Ovary (tissue), 9 donors: ENCODE data around the gene TGM5. TPM values are rescaled to one million over a fixed set of nuclear protein-coding genes. Genes with fewer than 3 reads are reported as not detected.
A peak's percentile ranks its signal among the peaks of the same experiment; 100 is the strongest.

ENCODE experiments used
- DNase-seq, 5 donors: peaks; one replicate each; pipeline ENCODE4 v3.0.0-alpha.2; 2019 to 2020
- H3K27ac ChIP-seq, 2 donors: fragments of 200-600 bp; one replicate each; pipeline versions ENCODE4 v1.5.1 to v1.8.0; 2019 to 2022
- H3K27me3 ChIP-seq: fragments of 200-600 bp; one replicate; pipeline ENCODE4 v1.8.0; 2022
- H3K36me3 ChIP-seq: fragments of 200-600 bp; sonication (generic); one replicate; pipeline ENCODE4 v1.5.1; 2019
- H3K4me1 ChIP-seq: one replicate; pipeline ENCODE4 v1.8.1; 2013; ENCODE audit warnings: mild to moderate bottlenecking, moderate library complexity; ENCODE audit not compliant: insufficient read depth
- H3K4me3 ChIP-seq: fragments of 200-600 bp; sonication (generic); one replicate; pipeline ENCODE4 v1.5.1; 2017
- H3K9me3 ChIP-seq, 2 donors: fragments of 200-600 bp in 1 of 2; sonication (generic) in 1 of 2; one replicate each; pipeline versions ENCODE4 v1.5.1 to v1.8.1; 2013 to 2019; ENCODE audit warnings: mild to moderate bottlenecking in 1 of 2, moderate library complexity in 1 of 2
- EP300 ChIP-seq: sonication (generic); formaldehyde crosslinking; IDR thresholded peaks from one replicate; pipeline ENCODE4 v1.6.1; 2017; ENCODE audit warnings: antibody characterized with exemption
- POLR2A ChIP-seq: fragments of 450-650 bp; IDR thresholded peaks from one replicate; pipeline ENCODE4 v1.6.1; 2017; ENCODE audit warnings: antibody characterized with exemption, mild to moderate bottlenecking, moderate library complexity
- WGBS, 3 donors: extraction: QIAGEN DNeasy Blood & Tissue Kit in 1 of 3; methylation state at CpG; one replicate each; pipeline versions ENCODE4 v1.1.5 to v1.1.7; 2013 to 2017; 5-methylcytosine and 5-hydroxymethylcytosine counted together
- intact Hi-C, 4 donors: fragments of 100-400 bp; cut with DNase I; formaldehyde crosslinking; loops; one replicate each; pipeline versions ENCODE4 v1.11.0 to v1.15.1; 2022 to 2023
- polyA plus RNA-seq, 2 donors: library from polyadenylated mRNA; stranded (reverse); fragments of 200-250 nt in 1 of 2; fragments of 350-450 nt in 1 of 2; fragmentation: Illumina TruSeq in 1 of 2; extraction: RNeasy Lipid Tissue Mini Kit (QIAGEN cat#74804) in 1 of 2; gene quantifications; one replicate each; pipeline ENCODE4 v1.2.3, GENCODE V29; 2013 to 2014
- total RNA-seq, 7 donors: library from RNA; depleted of rRNA in 2 of 7; stranded (reverse); fragments of >200 nt in 2 of 7; fragmentation: NEBNext Ultra II Directional in 3 of 7; extraction: Animal tissue kit (Norgen Biotek cat#: 25700) in 3 of 7; gene quantifications; one replicate each; pipeline versions ENCODE4 v1.1.0 to v1.2.4, GENCODE V29; 2016 to 2023
- TF ChIP-seq, protein P1 (sequence below), 3 donors: fragments of 450-650 bp in 2 of 3; fragments of 200-600 bp in 1 of 3; IDR thresholded peaks; one replicate each; pipeline versions ENCODE4 v1.5.1 to v1.8.0; 2016 to 2022; ENCODE audit warnings: antibody characterized with exemption in 3 of 3, mild to moderate bottlenecking in 1 of 3
- donor health status: DM: no; HTN: no; CAD: no; lungs with moderate emphysema.
- donor health status: DM: no; HTN: no; CAD: no.
- donor health status: Bipolar disorder and iron deficiency.
- donor health status: DM: yes; HTN: yes; CAD: no.
- donor health status: DM: no; HTN: no; CAD: no.
- donor health status: DM: yes; HTN: yes; CAD: no.

The TGM5 gene
- total and polyA plus RNA-seq, 9 donors: not detected

- 46 to 50% (median 48%) methylated on average over 16 of the region's 16 CpGs for WGBS, 3 donors
- intact Hi-C loops: no loop called here
- no peak for DNase-seq
- Histone ChIP-seq H3K9me3 (no peaks in the 10 kb centered on the region), H3K4me3 (no peak overlapping the region), H3K36me3 (no peaks in the 10 kb centered on the region), H3K4me1 (no peaks in the 10 kb centered on the region), H3K27ac (no peak overlapping the region), H3K27me3 (no peaks in the 10 kb centered on the region)
- TF ChIP-seq, protein P1, sequence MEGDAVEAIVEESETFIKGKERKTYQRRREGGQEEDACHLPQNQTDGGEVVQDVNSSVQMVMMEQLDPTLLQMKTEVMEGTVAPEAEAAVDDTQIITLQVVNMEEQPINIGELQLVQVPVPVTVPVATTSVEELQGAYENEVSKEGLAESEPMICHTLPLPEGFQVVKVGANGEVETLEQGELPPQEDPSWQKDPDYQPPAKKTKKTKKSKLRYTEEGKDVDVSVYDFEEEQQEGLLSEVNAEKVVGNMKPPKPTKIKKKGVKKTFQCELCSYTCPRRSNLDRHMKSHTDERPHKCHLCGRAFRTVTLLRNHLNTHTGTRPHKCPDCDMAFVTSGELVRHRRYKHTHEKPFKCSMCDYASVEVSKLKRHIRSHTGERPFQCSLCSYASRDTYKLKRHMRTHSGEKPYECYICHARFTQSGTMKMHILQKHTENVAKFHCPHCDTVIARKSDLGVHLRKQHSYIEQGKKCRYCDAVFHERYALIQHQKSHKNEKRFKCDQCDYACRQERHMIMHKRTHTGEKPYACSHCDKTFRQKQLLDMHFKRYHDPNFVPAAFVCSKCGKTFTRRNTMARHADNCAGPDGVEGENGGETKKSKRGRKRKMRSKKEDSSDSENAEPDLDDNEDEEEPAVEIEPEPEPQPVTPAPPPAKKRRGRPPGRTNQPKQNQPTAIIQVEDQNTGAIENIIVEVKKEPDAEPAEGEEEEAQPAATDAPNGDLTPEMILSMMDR (IDR thresholded peaks at IDR 0.05): peak in 2 of 3 donors; percentile 13 to 30
- no peak for TF ChIP-seq EP300
These were observed 41.4 kb downstream of the TGM5 start for GRCh38 chr15:43225201-43225949.

- Histone ChIP-seq H3K9me3 (no peaks in the 10 kb centered on the region), H3K27ac (no peak overlapping the region), H3K4me1 (no peaks in the 10 kb centered on the region), H3K4me3 (no peak overlapping the region), H3K36me3 (no peaks in the 10 kb centered on the region), H3K27me3 (no peaks in the 10 kb centered on the region)
- WGBS, 3 donors: 78 to 80% (median 79%) methylated on average over 1 of the region's 1 CpG
- DNase-seq: no peak
- intact Hi-C loops: no loop called here
- TF ChIP-seq, protein P1 (IDR thresholded peaks at IDR 0.05): no peak
- TF ChIP-seq POLR2A (no peak), EP300 (no peak)
These were observed 45.3 kb downstream of the TGM5 start for GRCh38 chr15:43221422-43221821.

DNA sequence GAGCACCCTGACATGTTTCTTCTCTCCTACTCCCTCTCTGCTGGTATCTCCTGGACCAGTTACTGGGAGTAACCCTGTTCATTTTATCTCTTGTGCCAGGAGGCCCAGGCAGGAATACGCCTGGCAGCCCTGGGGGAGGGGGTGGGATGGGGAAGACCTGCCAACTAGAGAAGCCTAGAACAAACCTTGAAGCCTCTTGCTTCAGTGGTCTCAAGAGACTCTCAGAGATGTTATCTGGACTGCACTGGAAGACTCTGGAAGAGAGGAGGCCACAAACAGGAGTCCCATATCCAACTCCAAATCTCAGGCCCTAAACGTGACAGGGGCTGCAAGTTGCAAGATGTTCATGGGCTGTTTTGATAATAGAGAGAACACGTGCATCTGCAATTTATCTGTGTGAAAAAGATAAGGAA is 45.7 kb downstream of the TGM5 start, which contains the start of gene EPB42:
EPB42 (minus strand) TSS at position 28 of the 413 bp plus-strand sequence. CDS start 193 bp downstream, outside the sequence.
- H3K27ac ChIP-seq: no peak within 1 kb of the TSS
- DNase-seq: no peak
- WGBS, 3 donors: 46 to 48% (median 46%) methylated on average over 3 of the region's 3 CpGs

DNA sequence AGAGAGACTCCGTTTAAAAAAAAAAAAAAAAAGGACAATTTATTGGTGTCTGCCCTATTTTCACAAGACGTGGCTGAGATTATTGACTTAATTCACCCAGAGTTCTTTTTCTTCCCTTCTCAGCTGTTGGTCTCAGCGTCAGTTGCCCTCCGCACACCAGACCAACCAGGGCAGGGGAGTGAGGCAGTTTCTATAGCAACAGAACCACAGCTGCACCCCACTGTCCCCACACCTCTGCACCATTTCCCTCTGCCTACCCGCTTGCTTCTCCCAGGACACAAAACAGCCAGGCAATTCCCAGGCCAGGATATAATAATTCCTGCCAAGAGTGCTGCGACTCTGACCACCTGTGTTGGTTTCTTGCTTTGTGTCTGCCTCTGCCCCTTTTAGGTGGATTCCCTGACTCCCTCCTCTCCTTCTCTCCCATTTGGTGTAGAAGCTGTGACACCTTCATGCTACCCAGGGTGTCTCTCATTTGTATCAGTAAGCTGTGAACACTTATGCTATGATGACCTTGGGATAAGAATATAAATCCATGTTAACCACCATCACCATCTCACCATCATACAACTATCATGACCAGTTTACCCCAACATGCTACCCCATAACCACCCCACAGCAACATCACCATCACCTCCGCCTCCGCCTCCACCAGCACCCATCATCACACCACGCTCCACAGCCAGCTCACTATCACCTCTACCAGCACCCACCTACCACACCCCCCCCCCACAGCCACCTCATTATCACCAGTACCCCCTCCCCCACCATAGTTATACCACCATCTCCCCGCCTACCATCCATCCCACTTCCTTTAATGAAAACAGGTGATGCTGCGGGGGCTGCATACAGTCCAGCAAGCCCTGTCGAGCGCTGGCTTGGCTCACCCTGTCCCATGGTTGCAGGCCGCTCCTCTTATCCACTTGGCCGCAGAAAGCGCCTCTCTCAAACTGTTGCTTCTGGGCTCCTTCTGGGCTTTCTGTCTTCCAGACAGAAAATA is 46.5 kb downstream of the TGM5 start:
- Histone ChIP-seq H3K4me1 (no peaks in the 10 kb centered on the region), H3K9me3 (no peaks in the 10 kb centered on the region), H3K27ac (no peak overlapping the region), H3K27me3 (no peaks in the 10 kb centered on the region), H3K36me3 (no peaks in the 10 kb centered on the region), H3K4me3 (no peak overlapping the region)
- intact Hi-C loops: no loop called here
- 74 to 81% (median 74%) methylated on average over 16 of the region's 16 CpGs for WGBS, 3 donors
- TF ChIP-seq POLR2A (no peak), EP300 (no peak)
- TF ChIP-seq, protein P1 (IDR thresholded peaks at IDR 0.05): no peak
- DNase-seq: no peak

More for the DNA sequence above, 45.7 kb downstream of the TGM5 start, which contains the start of gene EPB42:
- Histone ChIP-seq H3K4me1 (no peaks in the 10 kb centered on the region), H3K27me3 (no peaks in the 10 kb centered on the region), H3K4me3 (no peak within 1 kb of the TSS), H3K9me3 (no peaks in the 10 kb centered on the region), H3K36me3 (no peaks in the 10 kb centered on the region)
- intact Hi-C loops: no loop called here
- no peak for TF ChIP-seq EP300
- TF ChIP-seq, protein P1 (IDR thresholded peaks at IDR 0.05): no peak
- TF ChIP-seq POLR2A: no peak
